ENCODE results near the gene ATG9B. TPM values are rescaled to one million over a fixed set of nuclear protein-coding genes. Genes with fewer than 3 reads are reported as not detected.

Gene ATG9B
- total and polyA plus RNA-seq, 2 experiments from 2014 or later = 0.80 to 2.4 TPM

- Histone ChIP-seq H3K4me2 (no peak overlapping the region), H3K27me3 (no peaks in the 10 kb centered on the region), H3K36me3 (replicated peaks; ENCODE audit: insufficient read depth, low read depth) (no peaks in the 10 kb centered on the region), H3K4me3 (no peak overlapping the region), H3K27ac (no peak overlapping the region), H3K9me2 (replicated peaks; ENCODE audit: insufficient read depth) (no peaks in the 10 kb centered on the region), H2AFZ (no peak overlapping the region), H3K4me1 (ENCODE audit: insufficient read depth) (peaks cover 12% of the 10 kb centered on the region), H3K79me2 (peaks cover 12% of the 10 kb centered on the region), H3K9me3 (ENCODE audit: low read depth) (no peaks in the 10 kb centered on the region), H4K20me1 (ENCODE audit: insufficient read depth, poor library complexity, severe bottlenecking) (no peaks in the 10 kb centered on the region)
- DNase-seq (ENCODE audit: low spot score) = no peak
- WGBS (ENCODE audit: low lambda C conversion rate, missing lambda C conversion rate) = 95% methylated on average over 5 of the region's 5 CpGs
- no peak for TF ChIP-seq CTCF (IDR thresholded peaks at IDR 0.05; ENCODE audit: poor library complexity)
- no peak for TF ChIP-seq EZH2phosphoT487 (IDR thresholded peaks at IDR 0.05; ENCODE audit: low read depth, severe bottlenecking, unreplicated experiment)
- no peak for TF ChIP-seq EZH2 (IDR thresholded peaks at IDR 0.05; ENCODE audit: borderline replicate concordance)
Measured at GRCh38 chr7:151033864-151034249, 9.6 kb upstream of the ATG9B start.

- 95% methylated on average over 17 of the region's 17 CpGs for WGBS (ENCODE audit: low lambda C conversion rate, missing lambda C conversion rate)
- TF ChIP-seq EZH2 (IDR thresholded peaks at IDR 0.05; ENCODE audit: borderline replicate concordance) (no peak), CTCF (IDR thresholded peaks at IDR 0.05; ENCODE audit: poor library complexity) (no peak), EZH2phosphoT487 (IDR thresholded peaks at IDR 0.05; ENCODE audit: low read depth, severe bottlenecking, unreplicated experiment) (no peak)
- no peak for DNase-seq (ENCODE audit: low spot score)
Measured at GRCh38 chr7:151032936-151033863, 8.9 kb upstream of the ATG9B start.

GRCh38 chr7:151031011-151031410 is 6.7 kb upstream of the ATG9B start:
- no peaks in the 10 kb centered on the region for H4K20me1 ChIP-seq (ENCODE audit: insufficient read depth, poor library complexity, severe bottlenecking)
- H3K9me2 ChIP-seq (replicated peaks; ENCODE audit: insufficient read depth) = no peaks in the 10 kb centered on the region
- peaks cover 13% of the 10 kb centered on the region for H3K79me2 ChIP-seq
- no peak overlapping the region for H3K27ac ChIP-seq
- H3K4me1 ChIP-seq (ENCODE audit: insufficient read depth) = peaks cover 8% of the 10 kb centered on the region
- no peak overlapping the region for H3K4me2 ChIP-seq
- H2AFZ ChIP-seq = no peak overlapping the region
- H3K9me3 ChIP-seq (ENCODE audit: low read depth) = no peaks in the 10 kb centered on the region
- no peaks in the 10 kb centered on the region for H3K27me3 ChIP-seq
- DNase-seq (ENCODE audit: low spot score) = no peak
- WGBS (ENCODE audit: low lambda C conversion rate, missing lambda C conversion rate) = 88% methylated on average over 4 of the region's 4 CpGs
- no peak for TF ChIP-seq EZH2 (IDR thresholded peaks at IDR 0.05; ENCODE audit: borderline replicate concordance)
- TF ChIP-seq CTCF (IDR thresholded peaks at IDR 0.05; ENCODE audit: poor library complexity) = no peak
- TF ChIP-seq EZH2phosphoT487 (IDR thresholded peaks at IDR 0.05; ENCODE audit: low read depth, severe bottlenecking, unreplicated experiment) = no peak
- no peak overlapping the region for H3K4me3 ChIP-seq
- H3K36me3 ChIP-seq (replicated peaks; ENCODE audit: insufficient read depth, low read depth) = no peaks in the 10 kb centered on the region

More at GRCh38 chr7:151032936-151033863, 8.9 kb upstream of the ATG9B start:
- no peaks in the 10 kb centered on the region for H3K9me2 ChIP-seq (replicated peaks; ENCODE audit: insufficient read depth)
- H3K36me3 ChIP-seq (replicated peaks; ENCODE audit: insufficient read depth, low read depth) = no peaks in the 10 kb centered on the region
- H3K9me3 ChIP-seq (ENCODE audit: low read depth) = no peaks in the 10 kb centered on the region
- no peaks in the 10 kb centered on the region for H4K20me1 ChIP-seq (ENCODE audit: insufficient read depth, poor library complexity, severe bottlenecking)
- no peak overlapping the region for H3K4me2 ChIP-seq
- H3K27me3 ChIP-seq = no peaks in the 10 kb centered on the region
- H3K79me2 ChIP-seq = peaks cover 13% of the 10 kb centered on the region
- H3K27ac ChIP-seq = no peak overlapping the region
- H3K4me1 ChIP-seq (ENCODE audit: insufficient read depth) = peaks cover 8% of the 10 kb centered on the region
- no peak overlapping the region for H2AFZ ChIP-seq
- H3K4me3 ChIP-seq = no peak overlapping the region
